Measurements from ENCODE around the gene BRD4.

The BRD4 gene

DNA sequence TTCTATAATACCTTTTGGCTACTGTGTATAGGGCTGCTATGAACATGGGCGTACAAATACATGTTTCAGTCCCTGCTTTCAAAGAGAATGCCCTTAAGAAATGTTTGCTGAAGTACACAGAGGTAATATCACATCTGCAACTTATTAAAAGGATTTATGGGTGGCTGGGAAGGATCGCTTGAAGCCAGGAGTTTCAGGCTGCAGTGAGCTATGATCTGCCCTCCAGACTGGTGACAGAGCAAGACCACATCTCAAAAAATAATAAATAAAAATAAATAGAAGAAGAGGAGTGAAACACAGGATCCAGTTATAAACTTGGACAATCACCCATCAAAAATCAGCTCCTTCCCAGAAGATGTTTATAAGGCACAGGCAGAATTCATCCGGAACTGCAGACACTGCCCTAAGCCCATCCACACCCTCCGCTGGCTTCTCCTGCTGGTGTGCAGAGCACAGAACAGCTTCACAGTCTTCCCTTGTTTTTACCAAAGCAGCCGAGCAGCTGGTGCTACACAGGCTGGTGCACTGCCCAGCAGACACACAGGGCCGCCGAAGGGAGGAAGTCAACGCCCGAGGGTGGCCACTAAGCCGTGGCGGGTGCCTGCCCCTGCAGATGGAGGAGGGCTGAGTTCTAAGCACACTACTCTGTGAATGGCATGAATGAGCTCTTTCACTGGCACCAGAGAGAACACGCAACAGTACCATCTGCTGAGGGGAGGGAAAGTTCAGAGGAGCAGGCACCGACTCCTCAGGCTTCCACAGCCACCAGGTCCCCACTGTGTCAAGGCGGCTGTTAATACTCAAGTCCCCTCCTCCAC lies 44.0 kb downstream of the BRD4 start:
- no peak for DNase-seq

DNA sequence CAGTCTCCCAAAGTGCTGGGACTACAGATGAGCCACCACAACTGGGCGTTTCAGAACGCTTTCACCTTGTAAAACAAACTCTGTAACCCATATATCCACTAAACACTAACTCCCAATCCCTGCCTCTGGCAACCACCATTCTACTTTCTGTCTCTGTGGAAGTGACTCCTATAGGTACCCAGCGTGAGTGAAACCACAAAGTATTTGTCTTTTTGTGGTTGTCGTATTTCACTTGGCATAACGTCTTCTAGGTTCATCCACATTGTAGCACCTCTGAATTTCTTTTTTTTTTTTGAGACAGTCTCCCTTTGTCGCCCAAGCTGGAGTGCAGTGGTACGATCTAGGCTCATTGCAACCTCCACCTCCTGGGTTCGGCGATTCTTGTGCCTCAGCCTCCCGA lies 44.8 kb downstream of the BRD4 start:
- DNase-seq = no peak

DNA sequence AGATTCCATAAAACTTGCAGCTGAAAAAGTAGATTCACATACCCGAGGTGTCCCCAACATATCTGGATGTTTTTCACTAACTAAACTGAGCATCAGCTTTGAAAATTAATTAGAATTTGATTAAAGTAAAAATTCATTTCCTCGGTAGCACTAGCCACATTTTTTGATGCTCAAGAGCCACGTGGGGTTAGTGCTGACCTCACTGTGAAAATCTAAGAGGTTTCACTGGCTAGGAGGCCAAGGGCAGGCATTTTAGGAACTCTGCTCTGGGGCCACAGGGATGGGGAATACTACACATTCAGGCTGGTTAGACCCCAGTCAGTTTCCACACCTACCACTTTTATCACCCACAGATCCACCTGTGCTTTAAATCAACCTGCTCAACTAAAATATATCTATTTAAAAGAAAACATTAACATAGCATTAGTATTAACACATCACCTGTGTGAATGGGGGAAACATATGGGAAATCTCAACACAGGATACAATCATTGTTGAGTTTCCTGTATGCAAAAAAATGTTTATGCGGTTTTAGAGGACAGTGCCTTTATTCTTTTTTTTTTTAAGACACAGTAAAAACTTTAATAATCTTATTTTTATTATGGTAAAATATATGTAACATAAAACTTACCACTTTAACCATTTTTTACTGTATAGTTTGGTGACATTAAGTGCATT lies 45.5 kb downstream of the BRD4 start:
- DNase-seq = no peak

DNA sequence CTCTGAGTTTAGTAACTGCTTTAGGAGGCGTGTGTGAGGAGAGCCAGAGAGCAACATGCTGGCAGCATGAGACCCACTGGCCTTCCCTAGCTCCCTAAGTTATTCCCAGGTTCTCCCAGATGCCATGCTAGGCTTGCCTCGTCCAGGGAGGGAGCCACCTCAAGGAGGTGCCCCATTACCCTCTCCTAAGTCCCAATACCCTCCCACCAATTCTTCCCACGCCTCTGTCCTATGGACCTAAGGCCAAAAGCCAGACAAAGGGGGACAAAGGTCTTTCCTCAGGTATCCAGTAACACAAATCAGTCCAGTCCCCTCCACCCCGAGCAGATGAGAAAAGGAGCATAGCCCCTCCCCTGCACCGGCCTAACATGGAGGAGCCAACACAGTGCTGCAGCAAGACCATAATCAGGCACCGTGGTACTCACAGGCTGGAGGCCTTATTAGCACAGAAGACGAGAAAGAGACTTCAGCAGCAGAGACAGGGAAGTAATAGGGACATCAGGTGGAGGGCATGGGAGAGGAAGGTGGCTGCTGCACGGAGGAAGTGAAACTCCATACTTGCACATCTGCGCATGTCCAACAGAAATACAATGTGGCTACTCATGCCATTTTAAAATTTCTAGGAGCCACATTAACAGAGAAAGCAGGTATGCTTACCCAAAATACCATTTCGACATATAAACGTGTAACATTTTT lies 46.3 kb downstream of the BRD4 start:
- DNase-seq = peak in 1 of 2 donors; percentile 34

DNA sequence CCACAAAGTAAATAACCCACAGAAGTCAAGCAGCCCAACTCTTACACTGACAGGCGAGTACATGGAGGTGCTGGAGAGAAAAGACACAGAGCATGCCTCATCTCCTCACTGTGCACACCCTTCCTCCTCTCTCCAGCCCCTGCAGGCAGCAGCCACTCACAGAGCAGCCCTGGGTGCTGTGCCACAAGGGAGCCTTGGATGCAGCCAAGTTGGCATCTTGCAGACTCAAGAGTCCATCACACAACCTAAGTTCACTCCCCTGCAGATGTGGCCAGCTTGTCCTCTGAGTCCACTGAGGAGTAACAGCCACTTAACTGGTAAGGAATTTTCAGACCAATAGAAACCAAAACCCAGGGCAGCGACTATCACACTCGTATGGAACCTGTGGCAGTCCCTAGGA lies 47.4 kb downstream of the BRD4 start:
- no peak for DNase-seq

DNA sequence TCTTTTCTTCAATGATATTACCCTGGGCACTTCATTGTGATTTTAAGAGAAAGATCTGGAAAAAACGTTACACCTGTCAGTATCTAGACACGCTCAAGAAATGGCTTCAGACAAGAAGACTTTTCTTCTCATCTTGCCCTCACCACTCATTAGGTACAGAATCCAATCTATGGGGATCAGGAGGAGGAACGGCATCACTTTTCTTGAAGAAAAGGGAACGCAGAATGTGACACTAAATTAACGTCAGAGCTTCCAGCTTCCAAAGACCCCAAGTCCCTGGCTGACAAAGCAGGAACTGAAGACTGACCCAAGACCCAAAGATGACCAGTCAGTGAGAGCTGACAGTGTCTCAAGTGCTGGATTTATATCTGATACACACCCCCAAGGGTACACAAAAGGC lies 48.2 kb downstream of the BRD4 start:
- no peak for DNase-seq

DNA sequence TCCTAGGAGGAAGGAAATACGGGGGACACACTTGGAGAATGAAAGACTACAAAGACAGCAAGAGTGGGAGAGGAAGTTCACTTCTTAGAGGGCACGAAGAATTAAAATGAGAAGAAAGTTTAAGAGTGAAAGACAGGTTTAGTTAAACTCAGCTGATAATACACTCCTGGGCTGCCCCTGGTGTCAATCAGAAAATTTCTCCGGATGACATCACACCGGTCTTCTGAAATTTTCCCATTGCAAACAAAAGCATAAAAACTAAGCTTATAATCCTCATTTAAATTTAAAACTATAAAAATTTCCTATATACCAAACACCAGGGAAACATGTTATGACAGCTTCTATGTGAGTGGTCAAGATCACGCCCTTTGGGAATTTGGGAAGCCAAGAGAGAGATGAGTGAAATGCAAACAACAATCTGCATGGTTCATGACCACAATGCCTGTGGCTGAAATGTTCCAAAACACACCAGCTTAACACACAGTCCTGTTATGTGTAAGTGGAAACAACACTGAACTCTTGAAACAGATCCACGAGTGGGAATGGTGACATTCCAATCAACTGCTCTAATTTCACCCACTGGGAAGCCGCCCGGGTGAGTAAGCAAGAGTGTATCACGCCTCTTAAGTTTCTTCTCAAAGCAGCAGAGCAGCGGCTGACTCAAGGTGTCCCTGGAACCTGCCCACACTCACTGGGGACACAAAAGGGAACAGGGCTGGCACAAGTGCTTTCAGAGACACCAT lies 49.0 kb downstream of the BRD4 start:
- peak; percentile 31 to 68 for DNase-seq

DNA sequence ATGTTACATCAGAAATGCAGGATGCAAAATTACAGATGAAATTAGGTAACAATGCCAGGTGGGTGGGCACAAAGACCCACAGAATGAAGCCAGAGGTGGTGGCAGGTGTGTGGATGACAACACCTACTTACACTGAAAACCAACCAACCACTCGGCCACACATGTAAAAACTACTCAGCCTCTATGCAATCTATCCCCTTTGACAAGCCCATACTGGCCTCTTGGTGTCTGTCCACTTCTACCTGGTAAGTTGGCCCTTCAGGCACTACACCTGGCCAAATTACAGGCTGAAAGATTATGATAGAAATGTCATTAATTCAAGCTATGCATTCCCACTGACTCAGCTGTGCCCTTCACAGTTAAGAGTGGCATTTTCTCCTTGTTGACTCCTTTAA lies 50.0 kb downstream of the BRD4 start:
- no peak for DNase-seq

DNA sequence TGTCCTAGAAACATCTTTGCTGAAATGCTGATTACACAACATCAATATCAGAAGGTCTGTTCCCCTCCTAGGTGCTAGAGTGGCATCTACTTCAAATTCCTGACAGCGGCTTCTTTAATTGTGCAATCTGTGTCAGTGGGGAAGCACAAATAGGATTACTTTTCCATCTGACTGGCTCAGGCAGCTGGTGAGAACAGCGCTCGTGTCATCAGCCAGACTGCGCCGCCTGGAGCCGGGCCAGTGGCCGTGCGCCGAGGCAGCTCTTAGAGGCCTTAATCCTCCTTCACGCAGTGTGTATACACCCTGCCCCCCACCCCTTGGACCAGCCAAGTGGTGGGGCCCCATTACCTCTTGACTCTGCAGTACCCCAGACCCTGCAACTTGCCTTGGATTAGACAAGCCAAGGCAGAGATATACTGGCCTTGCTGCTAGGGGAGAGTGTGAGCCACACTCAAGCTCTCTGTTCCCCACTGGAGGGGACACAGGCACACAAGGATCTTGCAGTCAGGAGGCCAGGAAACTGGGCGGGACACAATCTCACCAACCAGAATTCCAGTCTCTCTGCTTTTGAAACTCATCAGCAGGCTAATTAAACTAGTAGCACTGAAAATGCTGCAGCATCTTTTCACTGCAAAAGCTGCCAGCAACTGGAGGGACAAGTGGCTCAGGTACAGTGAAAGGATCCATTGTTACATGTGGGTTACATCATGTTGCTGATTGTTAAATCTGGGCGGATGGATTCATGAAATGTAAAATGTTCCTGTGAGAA lies 51.2 kb downstream of the BRD4 start:
- DNase-seq = peak; percentile 47 to 55

DNA sequence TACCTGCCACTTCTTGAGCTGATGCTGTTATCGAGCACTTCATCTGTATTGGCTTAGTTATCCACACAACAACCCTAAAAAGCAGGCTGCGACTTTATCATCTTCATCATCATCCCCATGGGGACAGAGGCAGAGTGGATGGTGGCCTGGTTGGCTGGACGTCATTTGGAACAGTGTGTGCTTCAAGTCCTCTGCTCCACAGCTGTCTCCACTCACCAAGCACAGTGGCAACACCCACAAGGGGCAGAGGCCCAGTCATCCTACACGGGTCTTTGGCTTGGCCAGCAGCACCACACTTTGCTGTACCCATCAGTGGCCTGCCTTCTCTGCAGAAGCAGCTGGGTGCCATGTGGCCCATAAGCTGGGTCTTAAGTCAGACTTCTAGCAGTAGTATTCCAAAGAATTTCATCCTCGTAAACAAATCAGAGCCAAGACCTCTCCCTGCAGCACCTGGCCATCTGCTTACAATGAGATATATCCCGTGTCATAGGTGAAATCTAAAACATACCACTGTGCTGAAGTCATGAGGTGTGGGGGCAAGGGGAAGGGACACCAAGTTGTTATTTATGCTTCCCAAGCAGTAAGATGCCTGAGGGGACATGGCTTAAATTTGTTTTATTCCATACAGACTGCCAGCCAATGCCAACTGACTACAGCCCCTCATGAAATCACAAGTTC lies 52.2 kb downstream of the BRD4 start:
- DNase-seq = no peak

DNA sequence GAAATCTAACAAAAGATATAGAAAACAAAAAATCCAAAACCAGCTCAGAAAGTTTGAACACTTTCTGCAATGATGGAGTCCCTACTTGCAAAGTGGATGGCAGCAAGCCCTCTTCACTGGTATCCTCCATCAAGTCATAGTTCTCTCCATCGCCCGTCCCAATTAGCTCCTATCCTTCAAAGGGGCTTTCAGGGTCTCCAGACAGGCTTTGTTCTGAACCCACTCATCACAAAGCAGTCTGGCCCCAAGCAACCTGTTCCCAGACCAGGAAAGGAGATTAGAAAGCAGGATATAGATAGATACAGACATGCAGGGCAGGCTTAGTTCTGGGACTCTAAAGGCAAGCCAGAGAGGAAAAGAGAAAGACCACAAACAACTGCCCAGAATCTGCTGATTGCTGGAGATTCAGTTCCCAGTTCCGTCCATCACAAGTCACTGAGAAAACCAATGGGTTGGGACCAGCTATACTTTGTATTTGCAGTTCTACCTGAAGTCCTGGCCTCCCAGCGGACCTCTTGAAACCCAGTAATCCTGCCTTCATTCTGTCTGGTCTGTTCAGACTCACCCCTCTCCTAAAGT lies 52.9 kb downstream of the BRD4 start:
- DNase-seq = no peak

DNA sequence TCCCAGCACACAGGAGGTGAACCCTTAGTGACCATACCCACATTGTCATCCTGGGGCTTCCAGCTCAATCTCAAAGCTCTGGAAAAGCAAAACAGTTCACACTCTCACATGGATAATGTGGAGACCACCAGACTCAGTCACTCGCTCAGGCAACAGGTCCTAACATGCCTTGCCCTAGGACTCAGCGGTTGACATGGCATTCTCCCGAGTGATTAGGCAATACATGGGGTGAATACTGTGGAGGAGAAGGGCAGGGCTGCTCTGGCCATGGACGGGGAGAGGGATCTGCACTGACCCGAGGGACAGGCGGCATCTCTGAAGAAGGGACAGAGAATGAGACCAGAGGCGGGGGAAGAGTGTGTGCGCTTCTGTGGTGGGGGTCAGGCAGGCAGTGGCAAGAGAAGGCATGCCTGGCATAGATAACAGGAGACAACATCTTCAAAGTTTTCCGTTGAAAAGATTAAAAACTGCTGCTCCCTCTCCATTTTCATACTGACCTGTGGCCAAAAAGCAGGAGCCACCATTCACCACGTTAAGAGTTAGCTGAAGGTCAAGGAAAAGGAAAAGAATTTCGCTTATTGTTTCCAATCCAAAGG lies 55.6 kb downstream of the BRD4 start:
- no peak for DNase-seq

DNA sequence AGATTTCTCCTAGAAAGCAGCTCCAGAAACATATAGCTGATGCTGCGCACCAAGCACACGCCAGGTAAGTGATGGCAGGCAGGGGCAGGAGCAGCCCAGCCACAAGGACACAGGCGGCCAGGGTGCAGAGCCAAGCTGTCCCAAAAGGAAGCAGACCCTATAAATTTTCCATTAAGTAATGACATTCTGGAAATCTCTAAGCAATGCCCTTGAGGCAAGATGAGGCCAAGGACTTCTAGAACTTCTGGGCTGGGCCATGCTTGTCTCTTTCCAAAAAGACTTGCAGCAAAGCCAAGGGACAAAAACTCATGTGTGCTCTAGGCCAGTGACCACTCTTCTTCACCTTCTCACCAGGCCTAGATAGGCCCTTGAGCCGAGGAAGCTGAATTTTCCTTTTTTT lies 57.9 kb downstream of the BRD4 start:
- DNase-seq = no peak

DNA sequence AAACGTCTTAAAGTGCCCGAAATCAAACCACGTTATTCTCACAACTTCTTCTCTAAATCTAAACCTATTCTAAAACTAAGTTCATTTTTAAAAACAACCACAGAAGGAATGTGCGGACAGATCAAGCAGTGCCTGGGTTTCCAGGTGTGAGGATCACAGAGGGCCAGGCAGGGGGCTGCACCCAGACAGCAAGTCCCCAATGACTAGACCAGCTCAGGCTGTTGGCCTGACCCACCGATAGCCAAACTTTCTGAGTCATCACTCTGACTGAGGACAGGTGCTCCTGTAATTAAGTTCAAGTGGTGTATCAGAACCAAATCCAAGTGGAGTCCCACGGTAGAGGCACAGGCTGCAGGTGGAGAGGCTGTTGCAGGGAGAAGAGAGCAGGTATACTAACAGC lies 62.5 kb downstream of the BRD4 start:
- no peak for DNase-seq

DNA sequence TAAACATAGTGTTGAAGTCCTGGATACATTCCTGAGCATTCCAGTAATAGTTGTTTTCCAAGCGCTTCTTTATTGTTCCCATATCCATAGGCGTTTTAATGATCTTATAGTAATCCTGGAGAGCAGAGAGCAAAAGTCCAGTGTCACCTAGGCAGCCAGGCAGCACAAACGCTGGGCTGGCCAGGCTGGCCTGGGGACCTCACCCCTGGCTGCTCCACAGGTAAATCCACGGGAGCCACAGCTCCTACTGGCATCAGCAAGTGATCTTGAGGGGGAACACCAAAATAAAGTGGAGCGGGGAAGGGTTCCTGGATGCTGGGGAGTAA lies 63.4 kb downstream of the BRD4 start:
- DNase-seq = no peak

DNA sequence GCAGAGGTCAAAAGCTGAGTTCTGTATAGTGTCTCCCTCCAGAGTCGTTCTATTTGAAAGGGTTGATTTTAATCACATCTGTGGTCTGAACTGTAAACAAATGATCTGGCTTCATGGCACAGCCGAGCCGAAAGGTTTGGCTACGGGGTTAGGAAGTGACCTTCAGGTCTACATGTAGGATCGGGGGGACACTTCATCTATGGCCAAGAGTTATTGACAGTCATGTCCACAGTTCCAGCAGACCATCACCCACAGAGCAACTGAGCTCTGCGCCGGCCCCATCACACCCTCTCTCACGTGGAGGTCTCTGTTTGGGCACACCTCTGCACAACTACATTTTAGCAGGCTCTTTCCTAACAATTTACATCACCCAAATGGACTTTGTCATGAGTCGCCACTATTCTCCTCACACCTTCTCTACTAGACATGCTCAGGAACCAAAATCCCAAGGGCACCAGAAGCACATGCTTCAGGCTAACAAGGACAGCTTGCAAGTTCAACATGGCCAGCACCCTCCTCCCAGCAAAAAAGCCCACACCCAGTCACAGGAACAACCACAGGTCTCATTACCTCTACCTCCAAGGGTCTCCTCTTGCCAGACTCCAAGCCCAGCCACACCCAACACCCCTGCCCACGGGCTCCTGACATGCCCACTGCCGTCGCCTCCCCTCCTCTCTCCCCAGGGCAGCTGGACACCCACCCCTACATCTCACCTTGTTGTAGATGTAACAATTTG lies 64.0 kb downstream of the BRD4 start:
- no peak for DNase-seq

DNA sequence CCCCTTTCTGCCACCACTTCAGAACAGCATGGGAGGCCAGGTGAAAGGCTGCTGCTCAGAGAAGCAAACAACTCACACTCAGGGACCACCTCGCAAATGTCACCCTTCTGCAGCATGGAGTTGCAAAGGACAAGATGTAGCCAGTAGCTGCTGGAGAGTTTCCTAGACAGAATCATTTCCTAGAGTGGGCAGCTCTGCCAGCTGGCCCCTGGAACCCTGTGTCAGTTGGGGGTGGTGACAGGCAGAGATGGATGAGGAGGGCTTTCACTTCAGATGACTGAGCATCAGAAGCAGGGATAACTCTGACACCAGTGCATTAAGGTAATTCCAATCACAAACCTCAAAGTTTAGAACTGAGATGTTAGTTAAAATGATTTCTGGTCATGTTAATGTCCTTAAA lies 65.7 kb downstream of the BRD4 start:
- no peak for DNase-seq

DNA sequence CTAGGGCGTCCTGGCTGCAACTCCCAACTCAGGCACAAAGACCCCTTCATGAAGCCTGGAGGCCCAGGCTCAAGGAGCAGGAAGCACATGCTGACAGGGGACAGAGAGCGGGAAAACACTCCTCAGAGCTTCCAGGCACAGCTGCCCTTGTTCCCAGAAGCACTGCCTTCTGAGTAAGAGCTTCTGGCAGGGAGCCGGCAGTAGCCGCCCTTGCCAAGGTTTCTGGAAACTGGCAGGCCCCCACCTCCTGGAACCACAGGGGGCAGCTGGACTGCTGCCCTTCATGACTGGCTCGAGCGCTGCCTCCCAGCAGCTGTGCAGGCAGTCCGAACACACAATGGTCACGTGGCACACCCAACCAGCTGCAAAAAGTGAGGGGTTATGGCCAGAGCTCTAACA lies 66.5 kb downstream of the BRD4 start:
- no peak for DNase-seq

DNA sequence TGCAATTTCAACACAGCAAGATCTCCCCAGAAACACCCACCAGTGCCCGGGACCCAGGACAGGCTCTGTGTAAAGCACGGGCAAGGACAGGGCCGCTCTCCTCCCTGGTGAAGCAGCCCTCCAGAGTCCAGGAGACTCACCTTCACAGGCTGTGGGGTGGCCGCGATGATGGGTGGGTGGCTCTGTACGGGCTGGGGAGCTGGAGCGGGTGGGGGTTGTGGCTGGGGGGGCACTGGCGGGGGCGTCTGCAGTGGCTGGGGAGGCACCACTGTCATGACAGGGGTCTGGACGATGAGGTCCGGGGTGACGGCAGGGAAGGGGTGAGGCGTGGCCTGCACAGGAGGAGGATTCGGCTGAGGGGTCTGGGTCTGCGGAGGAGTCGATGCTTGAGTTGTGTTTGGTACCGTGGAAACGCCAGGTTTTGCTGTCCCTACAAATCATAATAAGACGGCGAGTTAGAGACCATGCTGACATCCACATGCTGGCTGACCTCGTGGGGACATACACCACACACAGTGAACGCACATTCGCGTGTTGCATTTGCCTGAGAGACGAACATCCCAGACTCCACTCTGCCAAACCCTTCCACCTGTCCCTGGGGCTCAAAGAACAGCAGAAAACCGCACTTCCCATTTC lies 67.0 kb downstream of the BRD4 start:
- no peak for DNase-seq

DNA sequence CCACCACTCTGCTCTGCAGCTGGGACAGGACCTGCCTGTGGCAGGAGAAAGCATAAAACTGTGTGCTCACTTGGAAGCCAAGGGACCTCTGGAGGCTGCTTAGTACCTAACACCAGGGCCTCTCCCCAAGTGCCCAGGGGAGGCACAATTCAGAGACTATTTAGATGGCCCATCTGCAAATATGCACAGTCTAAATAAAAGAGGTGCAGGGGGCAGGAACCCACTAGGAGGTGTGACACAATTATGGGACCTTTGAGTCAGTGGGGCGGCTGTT lies 67.5 kb downstream of the BRD4 start:
- DNase-seq = no peak

Measured in inflammatory macrophage treated with lipopolysaccharide for 1 hour (primary cell).